Kasumi-1 (cell line): ENCODE measurements around the gene DUSP8.
"Not testable (repeated sequence)": the region's sequence is repeated elsewhere in the genome, so short reads cannot be mapped to it uniquely, and the experiment has no call there.

Source experiments
- DNase-seq, 2 experiments: peaks; one replicate each; lab custom pipeline; 2025; lab: John Stamatoyannopoulos, UW

Gene DUSP8

DNA sequence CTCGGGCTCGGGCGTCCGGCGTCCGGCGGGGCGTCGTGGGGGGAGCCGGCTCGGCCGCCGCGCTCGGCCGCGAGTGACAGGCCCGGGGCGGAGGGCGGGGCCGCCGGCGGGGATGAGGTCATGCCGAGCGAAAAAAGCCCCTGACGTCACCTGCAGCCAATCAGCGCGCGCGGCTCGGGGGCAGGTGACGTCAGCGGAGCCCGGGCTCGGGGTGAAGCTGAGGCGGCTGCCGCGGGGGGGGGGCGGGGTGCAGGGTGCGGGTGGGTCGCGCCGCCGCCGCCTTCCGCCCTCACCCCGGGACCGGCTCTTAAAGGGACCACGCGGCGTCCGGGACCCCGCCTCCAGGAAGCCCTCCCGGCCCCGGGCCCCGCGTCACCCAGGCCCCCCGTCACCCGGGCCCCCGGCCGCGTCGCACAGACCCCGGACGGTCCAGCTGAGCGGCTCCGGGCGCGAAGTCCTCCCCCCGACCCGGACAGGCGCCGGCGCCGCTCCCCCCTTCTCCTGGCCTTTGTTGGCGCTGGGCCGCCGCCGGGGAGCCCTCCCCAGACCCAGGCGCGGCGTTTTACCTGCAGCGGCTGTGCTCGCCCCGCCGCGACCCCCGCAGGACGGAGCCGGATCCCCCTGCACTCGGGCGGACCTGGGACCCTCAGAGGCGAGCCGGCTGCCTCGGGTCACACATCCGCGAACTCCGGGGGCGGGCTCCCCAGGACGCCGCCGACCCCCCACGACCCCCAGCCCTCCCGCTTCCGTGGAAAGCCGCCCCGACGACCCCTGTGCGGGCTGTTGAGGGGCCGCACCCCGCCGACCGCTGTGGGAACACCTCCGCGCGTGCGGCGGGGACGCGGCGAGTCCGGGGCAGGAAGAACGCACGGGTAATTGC, at the start of gene DUSP8:
Gene DUSP8, minus strand, starts transcription at position 75 of the 880 bp plus-strand sequence. CDS start 6,445 bp downstream, outside the sequence.
- DNase-seq = peak; percentile 55 to 56

DNA sequence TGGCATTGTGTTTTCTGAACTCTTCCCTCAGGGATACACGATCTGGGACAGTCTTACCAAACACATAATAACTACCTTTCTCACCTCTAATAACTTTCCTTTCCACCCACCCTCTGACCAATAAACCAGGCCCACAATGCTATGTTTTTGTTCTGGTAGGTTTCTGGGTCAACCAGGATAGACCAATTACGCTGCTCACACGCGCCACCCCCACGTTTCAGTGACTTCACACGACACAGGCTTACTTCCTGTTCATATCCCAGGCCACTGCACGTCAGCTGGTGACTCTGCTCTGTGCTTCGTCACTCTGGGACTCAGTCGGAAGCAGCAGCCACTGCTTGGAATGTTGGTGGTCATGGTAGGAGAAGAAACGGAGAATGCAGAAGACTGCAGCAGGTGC, 47.4 kb upstream of the DUSP8 start:
- DNase-seq = no peak

DNA sequence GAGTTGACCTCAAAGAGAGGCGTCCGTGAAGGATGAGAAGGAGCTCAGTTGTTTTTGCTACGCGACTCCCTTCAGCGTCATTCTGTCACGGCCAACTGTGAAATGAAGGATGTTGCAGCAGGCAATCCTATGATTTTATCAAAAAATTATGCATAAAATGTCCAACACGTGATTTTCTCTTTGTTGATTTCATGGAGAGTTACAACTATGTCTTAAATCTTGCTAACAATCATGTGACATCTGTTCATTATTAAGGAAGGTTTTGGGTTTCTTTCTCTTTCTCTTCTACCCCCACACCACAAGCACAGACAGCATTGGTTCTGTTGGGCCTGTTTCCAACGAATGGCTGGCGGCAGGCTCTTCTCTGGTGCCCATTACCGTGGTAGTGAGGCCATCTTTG, 46.2 kb upstream of the DUSP8 start:
- DNase-seq = no peak

DNA sequence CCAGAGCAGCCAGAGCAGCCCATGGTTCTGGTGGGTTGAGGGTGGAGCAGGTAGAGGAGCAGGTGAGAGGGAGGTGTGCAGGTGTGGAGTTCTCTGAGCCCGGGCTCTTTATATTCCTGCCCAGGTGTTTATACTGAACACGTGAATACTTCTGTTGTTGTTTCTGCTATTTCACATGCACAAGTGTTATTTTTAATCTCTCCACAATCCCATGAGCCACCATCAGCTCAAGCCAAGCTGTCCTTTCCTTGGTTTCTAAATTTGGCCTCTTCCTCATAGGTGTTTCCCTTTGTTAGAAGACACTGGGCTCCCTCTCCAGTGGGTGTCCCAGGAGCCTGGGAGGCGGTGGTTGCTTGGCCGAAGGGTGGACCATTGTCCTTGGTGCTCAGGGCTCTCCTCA, 36.3 kb upstream of the DUSP8 start, which contains the start of gene KRTAP5-3:
Gene KRTAP5-3, minus strand, starts transcription at position 101 of the 400 bp plus-strand sequence. Its CDS starts 78 bp downstream, at position 23.
- DNase-seq = no peak

DNA sequence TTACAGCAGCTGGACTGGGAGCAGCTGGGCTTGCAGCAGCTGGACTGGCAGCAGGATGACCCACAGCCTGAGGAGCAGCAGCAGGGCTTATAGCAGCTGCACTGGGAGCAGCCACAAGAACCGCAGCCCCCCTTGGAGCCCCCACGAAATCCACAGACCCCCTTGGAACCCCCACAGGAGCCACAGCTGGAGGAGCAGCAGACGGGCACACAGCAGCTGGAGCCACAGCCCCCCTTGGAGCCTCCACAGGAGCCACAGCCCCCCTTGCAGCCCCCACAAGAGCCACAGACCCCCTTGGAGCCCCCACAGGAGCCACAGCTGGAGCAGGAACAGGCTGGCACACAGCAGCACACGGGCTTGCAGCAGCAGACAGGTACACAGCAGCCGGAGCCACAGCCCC, 35.8 kb upstream of the DUSP8 start:
- DNase-seq = not testable (repeated sequence)

- not testable (repeated sequence) for DNase-seq
Measured at GRCh38 chr11:1607156-1607845, 35.2 kb upstream of the DUSP8 start.

DNA sequence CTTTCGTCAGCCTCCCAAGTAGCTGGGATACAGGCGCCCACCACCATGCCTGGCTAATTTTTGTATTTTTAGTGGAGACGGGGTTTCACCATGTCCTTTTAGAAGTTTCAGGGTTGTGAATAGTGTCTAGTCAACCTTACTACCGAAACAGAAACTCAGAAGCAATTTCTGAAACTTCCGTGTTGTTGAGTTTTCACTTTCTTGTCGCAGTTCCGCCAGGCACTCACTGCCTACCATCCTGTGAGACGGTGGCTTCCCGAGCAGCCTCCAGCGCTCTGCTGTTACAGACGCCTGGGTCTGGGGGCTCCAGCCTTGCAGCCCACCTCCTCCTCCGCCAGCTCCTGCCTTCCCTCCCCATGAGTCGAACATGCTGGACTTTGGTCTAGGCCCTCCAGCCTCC, 33.9 kb upstream of the DUSP8 start:
- not testable (repeated sequence) for DNase-seq

- DNase-seq = no peak
Measured at GRCh38 chr11:1604711-1605110, 32.6 kb upstream of the DUSP8 start.

DNA sequence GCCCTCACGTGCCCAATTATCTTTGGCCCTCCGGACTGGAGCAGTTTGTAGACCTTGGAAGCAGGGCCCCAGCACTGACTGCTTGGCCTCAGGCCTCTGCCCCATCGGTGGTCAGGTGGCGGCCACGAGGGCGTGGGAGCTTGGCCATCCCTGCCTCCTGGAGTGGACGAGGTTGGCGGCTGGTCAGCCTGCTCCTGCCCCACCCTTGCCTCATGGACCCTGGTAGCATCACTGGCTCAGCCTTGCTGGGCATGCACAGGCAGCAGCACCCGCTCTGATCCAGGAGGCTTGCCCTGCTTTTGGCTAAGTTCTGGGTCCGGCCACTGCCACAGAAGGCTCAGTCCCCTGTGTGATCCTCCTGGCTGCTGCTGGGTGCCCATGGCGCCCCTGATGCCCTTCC, 32.1 kb upstream of the DUSP8 start:
- DNase-seq = no peak

DNA sequence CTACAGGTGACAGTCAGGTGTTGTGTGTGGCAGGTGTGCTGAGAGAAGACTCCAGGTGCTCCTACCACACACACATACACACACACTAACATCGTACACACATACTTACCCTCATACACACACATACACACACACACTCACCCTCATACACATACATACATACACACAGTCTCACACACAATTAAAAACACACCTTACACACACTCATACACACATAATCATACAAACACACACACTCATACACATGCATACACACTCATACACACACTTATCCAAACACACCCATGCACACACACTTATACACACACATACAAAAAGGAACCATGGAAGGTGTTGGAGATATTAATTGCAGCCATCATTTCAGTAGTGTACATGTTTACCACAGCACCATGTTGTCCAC, 31.6 kb upstream of the DUSP8 start:
- no peak for DNase-seq

DNA sequence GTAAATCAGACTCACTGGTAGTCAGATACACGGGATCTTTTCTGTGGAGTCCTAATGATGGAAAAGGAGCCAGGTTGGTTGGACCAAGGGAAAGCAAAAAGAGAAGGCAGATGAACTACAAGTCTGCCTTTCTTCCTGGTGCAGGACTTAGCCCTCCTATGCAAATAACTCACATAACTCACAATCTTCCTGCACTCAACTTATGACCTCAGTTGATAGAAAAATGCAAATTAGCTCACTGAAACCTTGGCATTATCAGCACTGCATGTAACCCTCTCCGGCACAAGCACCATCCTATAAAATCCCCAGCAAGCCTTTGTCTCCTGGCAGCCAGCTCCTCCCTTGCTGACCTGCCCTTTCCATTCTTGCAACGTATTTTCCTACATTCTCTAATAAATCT, 29.6 kb upstream of the DUSP8 start:
- DNase-seq = not testable (repeated sequence)

GRCh38 chr11:1600626-1601025, 28.6 kb upstream of the DUSP8 start:
- no peak for DNase-seq

DNA sequence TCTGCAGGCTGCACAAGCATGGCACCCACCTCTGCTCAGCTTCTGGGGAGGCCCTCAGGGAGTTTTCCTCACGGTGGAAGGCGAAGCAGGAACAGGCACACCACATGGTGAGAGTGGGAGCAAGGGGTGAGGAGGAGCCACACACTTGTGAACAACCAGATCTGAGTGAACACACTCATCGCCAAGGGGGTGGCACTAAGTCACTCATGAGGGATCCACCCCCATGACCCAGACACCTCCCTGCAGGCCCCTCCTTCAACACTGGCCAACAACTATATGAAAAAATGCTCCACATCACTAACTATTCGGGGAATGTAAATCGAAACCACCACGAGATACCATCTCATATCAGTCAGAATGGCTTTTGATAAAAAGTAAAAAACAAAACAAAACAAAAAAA, 26.7 kb upstream of the DUSP8 start:
- no peak for DNase-seq

DNA sequence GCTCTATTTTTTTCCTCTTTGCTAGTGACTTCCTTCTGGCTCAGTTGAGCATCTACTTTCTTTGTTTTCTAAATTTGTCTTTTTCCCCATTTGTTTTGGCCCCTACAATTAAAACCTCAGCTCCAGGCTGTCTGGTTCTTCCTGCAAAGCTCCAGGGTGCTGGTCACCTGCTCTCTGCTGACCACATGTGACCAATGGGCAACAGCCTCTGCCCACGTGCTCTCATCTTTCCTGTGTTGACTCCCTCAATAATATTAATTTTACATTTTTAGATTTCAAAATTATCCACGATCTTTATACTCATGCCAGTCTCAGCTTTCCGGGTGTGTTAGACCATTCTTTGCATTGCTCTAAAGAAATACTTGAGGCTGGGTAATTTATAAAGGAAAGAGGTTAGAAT, 26.3 kb upstream of the DUSP8 start:
- DNase-seq = not testable (repeated sequence)

DNA sequence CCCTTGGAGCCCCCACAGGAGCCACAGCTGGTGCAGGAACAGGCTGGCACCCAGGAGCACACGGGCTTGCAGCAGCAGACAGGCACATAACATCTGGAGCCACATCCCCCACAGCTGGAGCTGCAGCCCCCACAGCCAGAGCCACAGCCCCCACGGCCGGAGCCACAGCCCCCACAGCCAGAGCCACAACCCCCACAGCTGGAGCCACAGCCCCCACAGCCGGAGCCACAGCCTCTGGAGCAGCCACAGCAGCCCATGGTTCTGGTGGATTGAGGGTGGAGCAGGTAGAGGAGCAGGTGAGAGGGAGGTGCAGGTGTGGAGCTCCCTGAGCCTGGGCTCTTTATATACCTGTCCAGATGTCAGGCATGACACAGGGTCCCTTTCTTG, 25.9 kb upstream of the DUSP8 start, which contains the start of gene KRTAP5-2:
Gene KRTAP5-2, minus strand, starts transcription at position 301 of the 387 bp plus-strand sequence. Its CDS starts 44 bp downstream, at position 257.
- DNase-seq = no peak

GRCh38 chr11:1597331-1597993, 25.4 kb upstream of the DUSP8 start:
- DNase-seq = no peak

- not testable (repeated sequence) for DNase-seq
Measured at GRCh38 chr11:1596576-1597121, 24.6 kb upstream of the DUSP8 start.

- DNase-seq = peak in 1 of 2 experiments; percentile 8
Measured at GRCh38 chr11:1595994-1596575, 24.0 kb upstream of the DUSP8 start.

DNA sequence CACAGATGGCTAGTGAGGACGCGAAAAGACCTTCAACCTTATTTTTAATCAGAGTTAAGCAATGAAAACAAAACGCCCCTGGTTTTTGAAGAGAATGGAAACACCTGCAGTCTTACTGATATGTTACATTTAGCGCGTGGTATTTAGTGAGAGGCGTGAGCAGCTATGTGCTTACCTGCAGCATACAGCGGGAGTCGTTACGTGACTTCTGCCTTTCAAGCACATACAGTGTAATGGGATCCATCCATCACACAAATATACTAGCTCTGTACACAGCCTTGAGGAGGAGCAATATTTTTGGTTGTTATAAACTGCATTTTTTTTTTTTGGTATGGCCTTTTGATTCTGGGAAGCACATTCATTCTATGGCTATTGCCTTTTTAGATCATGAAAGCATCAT, 20.6 kb upstream of the DUSP8 start:
- DNase-seq = no peak

DNA sequence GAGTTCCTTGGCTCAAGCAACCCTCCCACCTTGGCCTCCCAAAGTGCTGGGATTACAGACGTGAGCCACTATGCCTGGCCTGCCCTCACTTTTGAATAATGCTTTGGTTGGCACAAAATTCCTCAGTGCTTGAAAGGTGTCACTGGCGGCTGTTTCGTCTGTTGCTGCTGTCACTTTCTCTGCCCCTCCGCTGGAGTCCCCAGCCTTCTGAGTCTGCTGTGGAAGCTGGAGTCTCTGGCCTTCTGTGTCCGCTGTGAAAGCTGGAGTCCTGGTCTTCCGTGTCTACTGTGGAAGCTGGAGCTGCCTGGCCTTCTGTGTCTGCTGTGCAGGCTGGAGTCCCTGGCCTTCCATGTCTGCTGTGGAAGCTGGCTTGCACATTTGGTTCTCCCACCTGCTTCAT, 17.9 kb upstream of the DUSP8 start:
- no peak for DNase-seq

DNA sequence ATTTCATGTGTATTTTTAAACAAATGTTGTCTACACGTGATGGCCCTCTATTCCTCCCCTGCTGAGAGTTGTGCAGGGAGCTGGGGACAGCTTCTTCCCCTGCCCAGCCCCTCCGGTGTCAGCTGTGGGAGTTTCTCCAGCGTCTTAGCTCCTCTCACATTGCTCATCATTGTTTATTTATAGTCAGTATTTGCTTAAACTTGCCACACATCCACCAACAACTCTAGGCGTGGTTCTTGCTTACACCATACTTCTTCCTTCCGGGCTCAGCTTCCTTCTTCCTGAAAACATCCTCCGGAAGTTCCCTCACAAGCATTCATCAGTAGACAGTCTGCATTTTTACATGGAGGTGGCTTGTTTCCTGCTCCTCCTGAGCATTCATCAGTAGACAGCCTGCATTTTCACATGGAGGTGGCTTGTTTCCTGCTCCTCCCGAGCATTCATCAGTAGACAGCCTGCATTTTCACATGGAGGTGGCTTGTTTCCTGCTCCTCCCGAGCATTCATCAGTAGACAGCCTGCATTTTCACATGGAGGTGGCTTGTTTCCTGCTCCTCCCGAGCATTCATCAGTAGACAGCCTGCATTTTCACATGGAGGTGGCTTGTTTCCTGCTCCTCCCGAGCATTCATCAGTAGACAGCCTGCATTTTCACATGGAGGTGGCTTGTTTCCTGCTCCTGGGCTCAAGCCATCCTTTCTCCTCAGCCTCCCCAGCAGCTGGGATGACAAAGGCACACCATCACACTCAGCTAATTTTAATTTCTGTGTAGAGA, 17.3 kb upstream of the DUSP8 start:
- DNase-seq = peak; percentile 21 to 37
